Hepatocyte (in vitro differentiated cells): Measurements from ENCODE around the gene LUZP2.

ENCODE experiments used
- EZH2phosphoT487 ChIP-seq: fragments of 200-600 bp; sonication (generic); IDR thresholded peaks from one replicate; pipeline ENCODE4 v1.6.1; 2018; ENCODE audit warnings: antibody characterized with exemption, mild to moderate bottlenecking, low read depth, moderate library complexity; ENCODE audit not compliant: unreplicated experiment, severe bottlenecking
- TF ChIP-seq, protein P1 (sequence below): fragments of 200-600 bp; sonication (generic); IDR thresholded peaks from 2 replicates; pipeline ENCODE4 v1.5.1; 2016; ENCODE audit warnings: antibody characterized with exemption, mild to moderate bottlenecking; ENCODE audit not compliant: poor library complexity

DNA sequence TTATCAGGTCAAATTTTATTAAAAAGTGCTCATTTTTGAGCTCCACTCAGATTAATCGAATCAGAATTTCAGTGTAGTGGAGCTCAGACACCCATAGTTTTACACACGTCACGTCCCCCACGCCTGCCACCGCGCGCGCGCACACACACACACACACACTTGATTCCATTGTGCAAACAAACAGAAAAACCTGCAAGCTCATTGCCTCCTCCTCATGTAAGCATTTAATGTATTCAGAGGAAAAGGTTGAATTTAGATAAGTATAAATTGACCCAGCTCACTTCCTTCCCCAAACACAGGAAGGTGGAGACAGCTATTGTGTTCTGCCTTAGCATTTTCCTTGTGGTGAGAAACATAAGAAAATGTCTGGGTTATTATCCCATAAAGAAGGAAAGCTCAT is 336.7 kb downstream of the LUZP2 start:
- TF ChIP-seq, protein P1, sequence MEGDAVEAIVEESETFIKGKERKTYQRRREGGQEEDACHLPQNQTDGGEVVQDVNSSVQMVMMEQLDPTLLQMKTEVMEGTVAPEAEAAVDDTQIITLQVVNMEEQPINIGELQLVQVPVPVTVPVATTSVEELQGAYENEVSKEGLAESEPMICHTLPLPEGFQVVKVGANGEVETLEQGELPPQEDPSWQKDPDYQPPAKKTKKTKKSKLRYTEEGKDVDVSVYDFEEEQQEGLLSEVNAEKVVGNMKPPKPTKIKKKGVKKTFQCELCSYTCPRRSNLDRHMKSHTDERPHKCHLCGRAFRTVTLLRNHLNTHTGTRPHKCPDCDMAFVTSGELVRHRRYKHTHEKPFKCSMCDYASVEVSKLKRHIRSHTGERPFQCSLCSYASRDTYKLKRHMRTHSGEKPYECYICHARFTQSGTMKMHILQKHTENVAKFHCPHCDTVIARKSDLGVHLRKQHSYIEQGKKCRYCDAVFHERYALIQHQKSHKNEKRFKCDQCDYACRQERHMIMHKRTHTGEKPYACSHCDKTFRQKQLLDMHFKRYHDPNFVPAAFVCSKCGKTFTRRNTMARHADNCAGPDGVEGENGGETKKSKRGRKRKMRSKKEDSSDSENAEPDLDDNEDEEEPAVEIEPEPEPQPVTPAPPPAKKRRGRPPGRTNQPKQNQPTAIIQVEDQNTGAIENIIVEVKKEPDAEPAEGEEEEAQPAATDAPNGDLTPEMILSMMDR: no peak
- TF ChIP-seq EZH2phosphoT487: no peak
